GM23338 (cell line): Measurements from ENCODE around the gene TULP4. TPM values are rescaled to one million over a fixed set of nuclear protein-coding genes. Genes with fewer than 3 reads are reported as not detected.
A peak's percentile ranks its signal among the peaks of the same experiment; 100 is the strongest.

Experiments used
- ATAC-seq: fragments of 200-7000 bp; cut with Tn5 transposase; 3 replicates; pipeline ENCODE4 v1.9.1; 2020
- DNase-seq: peaks from one replicate; pipeline ENCODE4 v3.0.0-alpha.2; 2015; ENCODE audit warnings: low spot score
- H2AFZ ChIP-seq: fragments of 200-600 bp; sonication (generic); 2 replicates; pipeline ENCODE4 v1.8.0; 2016; ENCODE audit warnings: antibody characterized with exemption, mild to moderate bottlenecking, moderate library complexity
- H3F3A ChIP-seq: fragments of 200-600 bp; sonication (generic); replicated peaks from 2 replicates; pipeline ENCODE4 v1.8.0; 2017; ENCODE audit warnings: antibody characterized with exemption, mixed run types, low read depth
- H3K27ac ChIP-seq: fragments of 200-600 bp; sonication (generic); 2 replicates; pipeline ENCODE4 v1.6.1; 2016; ENCODE audit warnings: low read depth
- H3K27me3 ChIP-seq: fragments of 200-600 bp; sonication (generic); 2 replicates; pipeline ENCODE4 v1.8.0; 2016; ENCODE audit warnings: mild to moderate bottlenecking, mixed run types, moderate library complexity; ENCODE audit not compliant: insufficient read depth
- H3K36me3 ChIP-seq: fragments of 200-600 bp; sonication (generic); 2 replicates; pipeline ENCODE4 v1.8.0; 2016; ENCODE audit warnings: mild to moderate bottlenecking; ENCODE audit not compliant: insufficient read depth
- H3K4me1 ChIP-seq: fragments of 200-600 bp; sonication (generic); 2 replicates; pipeline ENCODE4 v1.8.0; 2016; ENCODE audit warnings: mild to moderate bottlenecking, moderate library complexity; ENCODE audit not compliant: insufficient read depth
- H3K4me2 ChIP-seq: fragments of 200-600 bp; sonication (generic); 2 replicates; pipeline ENCODE4 v1.7.1; 2017; ENCODE audit warnings: mixed run types
- H3K4me3 ChIP-seq: fragments of 200-600 bp; sonication (generic); 2 replicates; pipeline ENCODE4 v1.6.1; 2016; ENCODE audit warnings: mixed run types
- H3K79me2 ChIP-seq: fragments of 200-600 bp; sonication (generic); replicated peaks from 2 replicates; pipeline ENCODE4 v1.8.0; 2017; ENCODE audit warnings: mild to moderate bottlenecking; ENCODE audit not compliant: insufficient read depth
- H3K9me2 ChIP-seq: fragments of 200-600 bp; sonication (generic); 2 replicates; pipeline ENCODE4 v1.8.0; 2017; ENCODE audit not compliant: insufficient read depth
- H4K20me1 ChIP-seq: fragments of 200-600 bp; sonication (generic); replicated peaks from 2 replicates; pipeline ENCODE4 v1.8.0; 2017; ENCODE audit warnings: mild to moderate bottlenecking; ENCODE audit not compliant: insufficient read depth
- H3K27ac Mint-ChIP-seq: 2 replicates; pipeline ENCODE4 v1.8.0; 2020; ENCODE audit warnings: inconsistent platforms, mild to moderate bottlenecking, moderate library complexity, mixed read lengths
- H3K27me3 Mint-ChIP-seq: 3 replicates; pipeline ENCODE4 v1.8.0; 2022; ENCODE audit warnings: low read depth, mild to moderate bottlenecking, moderate library complexity, mixed read lengths, inconsistent platforms; ENCODE audit not compliant: insufficient read depth, poor library complexity
- H3K36me3 Mint-ChIP-seq: 3 replicates; pipeline ENCODE4 v1.8.0; 2021; ENCODE audit warnings: low read depth, mild to moderate bottlenecking, inconsistent platforms, moderate library complexity, mixed read lengths
- H3K4me1 Mint-ChIP-seq: 3 replicates; pipeline ENCODE4 v1.8.0; 2020; ENCODE audit warnings: mild to moderate bottlenecking, inconsistent platforms, mixed read lengths
- H3K4me3 Mint-ChIP-seq: 3 replicates; pipeline ENCODE4 v1.8.0; 2021; ENCODE audit warnings: moderate library complexity, mild to moderate bottlenecking, inconsistent platforms, mixed read lengths
- H3K9me3 Mint-ChIP-seq: 3 replicates; pipeline ENCODE4 v1.8.0; 2020; ENCODE audit warnings: moderate library complexity, mild to moderate bottlenecking, inconsistent platforms, mixed read lengths
- CREB1 ChIP-seq: fragments of 250-450 bp; sonication (Bioruptor Pico); IDR thresholded peaks from 2 replicates; pipeline ENCODE4 v1.5.0; 2020; ENCODE audit warnings: low read depth, mild to moderate bottlenecking, moderate library complexity
- CTCF ChIP-seq, 2 experiments: fragments of 200-600 bp in 1 of 2; sonication (generic) in 1 of 2; conservative IDR thresholded peaks; 2 replicates each; pipeline versions ENCODE4 v1.5.1 to v1.6.1; 2016 to 2017; ENCODE audit warnings: antibody characterized with exemption in 2 of 2, low read depth in 2 of 2, mild to moderate bottlenecking in 2 of 2, moderate library complexity in 1 of 2
- ETS1 ChIP-seq: IDR thresholded peaks from 2 replicates; pipeline ENCODE4 v1.6.1; 2016; ENCODE audit warnings: antibody characterized with exemption
- EZH2 ChIP-seq: fragments of 200-600 bp; sonication (generic); IDR thresholded peaks from one replicate; pipeline ENCODE4 v1.8.0; 2017; ENCODE audit warnings: antibody characterized with exemption, mild to moderate bottlenecking, low read depth; ENCODE audit not compliant: unreplicated experiment
- EZH2phosphoT487 ChIP-seq: fragments of 200-600 bp; sonication (generic); IDR thresholded peaks from one replicate; pipeline ENCODE4 v1.8.1; 2018; ENCODE audit warnings: antibody characterized with exemption; ENCODE audit not compliant: unreplicated experiment
- JUNB ChIP-seq: IDR thresholded peaks from one replicate; pipeline ENCODE4 v1.6.1; 2016; ENCODE audit warnings: antibody characterized with exemption; ENCODE audit not compliant: unreplicated experiment
- NANOG ChIP-seq: IDR thresholded peaks from 2 replicates; pipeline ENCODE4 v1.6.1; 2016; ENCODE audit warnings: antibody characterized with exemption, borderline replicate concordance
- POLR2AphosphoS5 ChIP-seq: IDR thresholded peaks from 2 replicates; pipeline ENCODE4 v1.6.1; 2016; ENCODE audit warnings: antibody characterized with exemption, low read depth
- REST ChIP-seq: IDR thresholded peaks from one replicate; pipeline ENCODE4 v1.6.1; 2018; ENCODE audit warnings: antibody characterized with exemption; ENCODE audit not compliant: unreplicated experiment
- STAT1 ChIP-seq: IDR thresholded peaks from one replicate; pipeline ENCODE4 v1.6.1; 2016; ENCODE audit warnings: antibody characterized with exemption; ENCODE audit not compliant: unreplicated experiment
- ZNF114 ChIP-seq: fragments of 250-450 bp; sonication (Bioruptor Pico); IDR thresholded peaks from 2 replicates; pipeline ENCODE4 v1.5.0; 2020; ENCODE audit warnings: mild to moderate bottlenecking, moderate library complexity
- ZNF331 ChIP-seq: fragments of 250-450 bp; sonication (Bioruptor Pico); IDR thresholded peaks from 2 replicates; pipeline ENCODE4 v1.5.0; 2020; ENCODE audit warnings: low read depth, mild to moderate bottlenecking, moderate library complexity
- polyA plus RNA-seq: library from polyadenylated mRNA; unstranded; fragments of >200 nt; fragmentation: Nextera tagmentation; extraction: Ambion mirVana; gene quantifications from 2 replicates; pipeline ENCODE4 v1.2.1, GENCODE V29; 2016
- total RNA-seq: library from RNA; depleted of rRNA; stranded (reverse); fragments of >200 nt; shearing (Covaris generic); gene quantifications from 2 replicates; pipeline ENCODE4 v1.2.3, GENCODE V29; 2014

TULP4 gene
- total and polyA plus RNA-seq, 2 experiments from 2014 or later = 31.2 to 50.2 TPM

DNA sequence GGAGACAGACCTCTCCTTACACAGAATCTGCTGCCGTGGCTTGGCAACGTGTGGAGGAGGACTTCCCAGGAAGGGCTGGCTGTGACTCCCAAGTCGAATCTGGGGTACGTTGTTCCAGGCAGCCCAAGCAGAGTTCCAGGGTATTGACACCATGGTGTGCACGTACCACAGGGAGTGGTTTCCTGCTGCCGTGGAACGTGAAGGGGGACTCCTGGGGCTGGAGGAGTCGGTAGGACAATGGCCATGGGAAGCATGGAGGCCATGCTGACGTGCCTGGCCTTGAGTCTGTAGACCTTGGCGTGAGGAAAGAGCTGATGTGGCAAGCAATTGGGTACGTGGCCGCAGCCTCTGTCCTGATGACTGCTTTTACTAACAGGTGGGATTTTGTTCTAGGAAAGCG is 119.3 kb downstream of the TULP4 start:
- Histone ChIP-seq H3K4me1 (no peaks in the 10 kb centered on the region), H3K36me3 (no peaks in the 10 kb centered on the region), H3K27ac (no peak overlapping the region), H3K4me3 (no peak overlapping the region), H4K20me1 (no peaks in the 10 kb centered on the region), H3K9me2 (no peaks in the 10 kb centered on the region), H3F3A (no peaks in the 10 kb centered on the region), H2AFZ (no peak overlapping the region), H3K27me3 (no peaks in the 10 kb centered on the region), H3K79me2 (no peaks in the 10 kb centered on the region), H3K4me2 (no peak overlapping the region)
- H3K9me3 Mint-ChIP-seq = no peaks in the 10 kb centered on the region
- 0 out of 2 replicates have a peak overlapping the region, but pooled peaks have one; percentile 11 for H3K27ac Mint-ChIP-seq
- peaks cover 6% of the 10 kb centered on the region; the same call in 2 of the 3 replicates for H3K36me3 Mint-ChIP-seq
- ATAC-seq = no peak
- H3K4me3 Mint-ChIP-seq = no peak overlapping the region
- no peaks in the 10 kb centered on the region; the same call in 2 of the 3 replicates for H3K4me1 Mint-ChIP-seq
- no peak for DNase-seq
- peaks cover 2% of the 10 kb centered on the region for H3K27me3 Mint-ChIP-seq
- no peak for TF ChIP-seq EZH2
- no peak for TF ChIP-seq STAT1
- no peak for TF ChIP-seq REST

- H3K27me3 ChIP-seq = no peaks in the 10 kb centered on the region
- TF ChIP-seq JUNB = no peak
- TF ChIP-seq CREB1 (CRISPR knock-in tag) = no peak
- TF ChIP-seq ZNF114 (CRISPR knock-in tag) = no peak
- TF ChIP-seq EZH2phosphoT487 = no peak
- TF ChIP-seq EZH2 = no peak
- no peak for TF ChIP-seq NANOG
- TF ChIP-seq CTCF (conservative IDR thresholded peaks at IDR 0.05; ENCODE audit: low read depth in 2 of 2) = no peak
- TF ChIP-seq ETS1 = no peak
- no peak for TF ChIP-seq ZNF331 (CRISPR knock-in tag)
- no peak for TF ChIP-seq POLR2AphosphoS5
These were observed 125.3 kb downstream of the TULP4 start for GRCh38 chr6:158437571-158437970.

More at GRCh38 chr6:158437571-158437970, 125.3 kb downstream of the TULP4 start:
- no peaks in the 10 kb centered on the region for H3K79me2 ChIP-seq
- H3K36me3 Mint-ChIP-seq = no peaks in the 10 kb centered on the region
- no peak overlapping the region for H3K4me2 ChIP-seq
- H3K27me3 Mint-ChIP-seq = no peaks in the 10 kb centered on the region
- no peak overlapping the region for H3K27ac Mint-ChIP-seq
- DNase-seq (no peak), ATAC-seq (no peak)
- no peak overlapping the region for H3K4me3 Mint-ChIP-seq
- no peaks in the 10 kb centered on the region for H3K4me1 ChIP-seq
- H2AFZ ChIP-seq = no peak overlapping the region
- H3K4me3 ChIP-seq = no peak overlapping the region
- H3K4me1 Mint-ChIP-seq = no peaks in the 10 kb centered on the region
- H3K27ac ChIP-seq = no peak overlapping the region
- H3K36me3 ChIP-seq = no peaks in the 10 kb centered on the region
- H3K9me2 ChIP-seq = no peaks in the 10 kb centered on the region
- no peaks in the 10 kb centered on the region for H3F3A ChIP-seq
- H4K20me1 ChIP-seq = no peaks in the 10 kb centered on the region; the same call in 1 of the 2 replicates
- no peaks in the 10 kb centered on the region for H3K9me3 Mint-ChIP-seq
